Rectal smooth muscle tissue (tissue), 1 donor: Measurements from ENCODE around the gene NRSN1.
"Not testable (repeated sequence)": the region's sequence is repeated elsewhere in the genome, so short reads cannot be mapped to it uniquely, and the experiment has no call there.

ENCODE experiments used
- H3K27ac ChIP-seq: one replicate; pipeline ENCODE4 v1.7.0; 2013; ENCODE audit warnings: low read depth, low read length, inconsistent platforms
- H3K27me3 ChIP-seq: one replicate; pipeline ENCODE4 v1.7.0; 2013; ENCODE audit warnings: low read length; ENCODE audit not compliant: control insufficient read depth, insufficient read depth
- H3K36me3 ChIP-seq: one replicate; pipeline ENCODE4 v1.7.0; 2013; ENCODE audit warnings: low read length; ENCODE audit not compliant: control insufficient read depth, insufficient read depth
- H3K4me1 ChIP-seq: one replicate; pipeline ENCODE4 v1.7.0; 2013; ENCODE audit warnings: low read length; ENCODE audit not compliant: control insufficient read depth, insufficient read depth
- H3K4me3 ChIP-seq: one replicate; pipeline ENCODE4 v1.7.0; 2013; ENCODE audit warnings: low read length
- H3K9ac ChIP-seq: one replicate; pipeline ENCODE4 v1.7.0; 2013; ENCODE audit warnings: low read length

NRSN1 gene

DNA sequence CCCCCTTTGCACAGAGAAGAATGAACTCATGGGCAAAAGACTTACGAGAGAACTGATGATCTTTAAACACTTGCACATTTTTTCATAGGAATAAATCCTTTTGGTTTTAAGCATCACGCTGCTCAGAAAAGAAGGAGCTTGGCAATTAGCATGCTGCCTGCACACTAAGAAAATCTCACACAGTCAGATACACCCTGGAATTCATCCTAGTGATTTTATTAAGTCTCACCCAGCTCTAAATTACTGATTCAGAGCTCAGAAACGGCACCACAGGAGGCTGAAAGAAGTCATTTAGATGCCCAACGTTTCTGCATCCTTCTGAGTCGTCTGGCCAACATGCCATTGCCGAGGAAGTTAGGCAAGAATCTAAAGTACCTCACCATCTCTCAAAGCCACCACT lies 18.0 kb upstream of the NRSN1 start:
- Histone ChIP-seq H3K4me1 (no peaks in the 10 kb centered on the region), H3K4me3 (no peak overlapping the region), H3K27me3 (no peaks in the 10 kb centered on the region), H3K36me3 (no peaks in the 10 kb centered on the region), H3K9ac (no peak overlapping the region), H3K27ac (no peak overlapping the region)

DNA sequence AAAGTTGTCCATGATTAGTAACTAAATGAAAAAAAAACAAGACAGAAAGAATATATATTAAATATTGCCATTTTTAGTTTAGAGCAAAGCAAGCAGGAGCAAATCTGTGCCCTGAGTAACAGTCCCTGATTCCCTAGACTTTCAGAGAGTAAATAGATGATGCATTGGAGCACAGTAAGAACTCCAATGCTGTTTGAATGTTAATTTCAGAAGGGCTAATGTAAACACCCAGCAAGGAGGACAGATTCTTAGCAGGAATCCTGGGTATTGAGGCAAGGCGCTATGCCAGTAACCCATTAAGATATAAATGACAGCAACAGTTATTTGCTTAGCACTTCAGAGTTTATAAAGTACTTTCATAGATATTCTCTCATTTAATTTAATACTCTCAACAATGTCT lies 15.6 kb upstream of the NRSN1 start:
- Histone ChIP-seq H3K4me3 (no peak overlapping the region), H3K4me1 (no peaks in the 10 kb centered on the region), H3K9ac (no peak overlapping the region), H3K27ac (no peak overlapping the region), H3K36me3 (no peaks in the 10 kb centered on the region), H3K27me3 (no peaks in the 10 kb centered on the region)

- Histone ChIP-seq H3K4me1 (no peaks in the 10 kb centered on the region), H3K4me3 (no peak overlapping the region), H3K27ac (no peak overlapping the region), H3K36me3 (no peaks in the 10 kb centered on the region), H3K9ac (no peak overlapping the region), H3K27me3 (no peaks in the 10 kb centered on the region)
Observed at GRCh38 chr6:24113891-24114290, 12.1 kb upstream of the NRSN1 start.

GRCh38 chr6:24117021-24117420 lies 9.0 kb upstream of the NRSN1 start:
- no peak overlapping the region for H3K9ac ChIP-seq
- H3K4me1 ChIP-seq, result no peaks in the 10 kb centered on the region

GRCh38 chr6:24122139-24122538 lies 3.9 kb upstream of the NRSN1 start:
- Histone ChIP-seq H3K27me3 (no peaks in the 10 kb centered on the region), H3K9ac (no peak overlapping the region), H3K4me1 (no peaks in the 10 kb centered on the region), H3K4me3 (no peak overlapping the region), H3K36me3 (no peaks in the 10 kb centered on the region), H3K27ac (no peak overlapping the region)

More at GRCh38 chr6:24117021-24117420, 9.0 kb upstream of the NRSN1 start:
- no peak overlapping the region for H3K27ac ChIP-seq
- no peak overlapping the region for H3K4me3 ChIP-seq
- H3K36me3 ChIP-seq, result no peaks in the 10 kb centered on the region
- H3K27me3 ChIP-seq, result no peaks in the 10 kb centered on the region

GRCh38 chr6:24126586-24127192 lies 674 bp downstream of the NRSN1 start:
- no peak overlapping the region for H3K9ac ChIP-seq
- no peaks in the 10 kb centered on the region for H3K36me3 ChIP-seq
- no peaks in the 10 kb centered on the region for H3K27me3 ChIP-seq
- H3K4me3 ChIP-seq, result no peak overlapping the region
- no peak overlapping the region for H3K27ac ChIP-seq
- no peaks in the 10 kb centered on the region for H3K4me1 ChIP-seq

- H3K27me3 ChIP-seq, result no peaks in the 10 kb centered on the region
- H3K27ac ChIP-seq, result no peak overlapping the region
- H3K36me3 ChIP-seq, result no peaks in the 10 kb centered on the region
- no peaks in the 10 kb centered on the region for H3K4me1 ChIP-seq
- no peak overlapping the region for H3K4me3 ChIP-seq
- H3K9ac ChIP-seq, result no peak overlapping the region
Observed at GRCh38 chr6:24127316-24127715, 1.3 kb downstream of the NRSN1 start.

GRCh38 chr6:24131751-24132150 lies 5.7 kb downstream of the NRSN1 start:
- H3K36me3 ChIP-seq, result no peaks in the 10 kb centered on the region
- no peak overlapping the region for H3K4me3 ChIP-seq
- H3K27ac ChIP-seq, result no peak overlapping the region
- H3K4me1 ChIP-seq, result no peaks in the 10 kb centered on the region
- H3K27me3 ChIP-seq, result no peaks in the 10 kb centered on the region
- H3K9ac ChIP-seq, result no peak overlapping the region

- Histone ChIP-seq H3K9ac (no peak overlapping the region), H3K27ac (no peak overlapping the region), H3K4me1 (no peaks in the 10 kb centered on the region), H3K4me3 (no peak overlapping the region), H3K36me3 (no peaks in the 10 kb centered on the region), H3K27me3 (no peaks in the 10 kb centered on the region)
Observed at GRCh38 chr6:24139080-24139479, 13.1 kb downstream of the NRSN1 start.

DNA sequence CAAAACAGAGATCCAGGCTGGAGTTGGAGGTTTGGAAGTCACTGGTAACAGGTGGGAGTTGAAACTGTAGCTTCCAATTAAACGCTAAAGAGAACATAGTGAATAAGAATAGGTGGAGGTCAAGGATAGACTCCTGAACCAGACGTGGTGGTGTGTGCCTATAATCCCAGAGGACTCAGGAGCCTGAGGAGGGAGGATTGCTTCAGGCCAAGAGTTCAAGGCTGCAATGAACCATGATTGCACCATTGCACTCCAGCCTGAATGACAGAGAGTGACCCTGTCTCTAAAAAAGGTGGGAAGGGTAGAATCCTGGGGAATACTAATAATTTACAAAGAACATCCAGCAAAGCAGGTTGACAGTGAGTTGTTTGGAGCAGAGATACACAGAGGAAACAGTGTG lies 13.6 kb downstream of the NRSN1 start:
- Histone ChIP-seq H3K4me1 (no peaks in the 10 kb centered on the region), H3K4me3 (no peak overlapping the region), H3K27ac (no peak overlapping the region), H3K27me3 (no peaks in the 10 kb centered on the region), H3K36me3 (no peaks in the 10 kb centered on the region), H3K9ac (no peak overlapping the region)

DNA sequence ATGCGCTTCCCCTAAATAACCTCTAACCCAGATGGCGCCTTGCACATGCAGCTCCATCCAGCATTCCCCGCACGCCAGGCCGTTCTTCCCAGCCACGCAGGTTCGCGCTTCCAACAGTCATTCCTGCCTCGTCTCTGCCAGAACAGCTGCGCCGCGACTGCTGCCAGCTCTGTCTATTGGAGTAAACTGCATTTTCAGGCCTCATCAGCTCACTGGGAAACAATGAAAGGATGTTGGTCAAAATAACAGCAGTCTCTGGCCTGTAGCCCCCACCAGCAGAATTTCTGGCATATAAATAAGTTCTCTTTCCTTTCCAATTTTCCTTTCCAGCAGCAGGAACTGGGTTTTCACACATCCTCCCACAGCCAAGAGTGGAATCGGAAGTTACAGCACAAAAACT lies 14.6 kb downstream of the NRSN1 start:
- H3K36me3 ChIP-seq, result no peaks in the 10 kb centered on the region
- H3K9ac ChIP-seq, result no peak overlapping the region
- no peaks in the 10 kb centered on the region for H3K27me3 ChIP-seq
- no peak overlapping the region for H3K4me3 ChIP-seq
- no peak overlapping the region for H3K27ac ChIP-seq
- no peaks in the 10 kb centered on the region for H3K4me1 ChIP-seq

DNA sequence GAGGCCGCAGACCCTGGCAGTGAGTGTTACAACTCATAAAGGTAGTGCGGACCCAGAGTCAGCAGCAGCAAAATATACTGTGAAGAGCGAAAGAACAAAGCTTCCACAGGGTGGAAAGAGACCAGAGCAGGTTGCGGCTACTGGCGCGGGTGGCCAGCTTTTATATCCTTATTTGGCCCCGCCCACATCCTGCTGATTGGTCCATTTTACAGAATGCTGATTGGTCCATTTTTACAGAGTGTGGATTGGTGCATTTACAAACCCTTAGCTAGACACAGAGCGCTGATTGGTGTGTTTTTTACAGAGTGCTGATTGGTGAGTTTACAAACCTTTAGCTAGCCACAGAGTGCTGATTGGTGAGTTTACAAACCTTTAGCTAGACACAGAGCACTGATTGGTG lies 16.7 kb downstream of the NRSN1 start:
- not testable (repeated sequence) for H3K4me3 ChIP-seq, H3K36me3 ChIP-seq, H3K27me3 ChIP-seq, H3K27ac ChIP-seq, H3K4me1 ChIP-seq, H3K9ac ChIP-seq

- H3K36me3 ChIP-seq, result no peaks in the 10 kb centered on the region
- H3K4me1 ChIP-seq, result peaks cover 5% of the 10 kb centered on the region
- H3K27ac ChIP-seq, result no peak overlapping the region
- H3K27me3 ChIP-seq, result no peaks in the 10 kb centered on the region
- H3K9ac ChIP-seq, result no peak overlapping the region
- no peak overlapping the region for H3K4me3 ChIP-seq
Observed at GRCh38 chr6:24145690-24146131, 19.7 kb downstream of the NRSN1 start.
